ENCODE measurements around the gene TRIM47.

TRIM47 gene

GRCh38 chr17:75849279-75849646, 29.1 kb downstream of the TRIM47 start:
- no peak for FAIRE-seq
- no peak for DNase-seq (ENCODE audit: insufficient read length, low spot score)

GRCh38 chr17:75848523-75849278, 29.7 kb downstream of the TRIM47 start:
- no peak for FAIRE-seq
- no peak for DNase-seq (ENCODE audit: insufficient read length, low spot score)

DNA sequence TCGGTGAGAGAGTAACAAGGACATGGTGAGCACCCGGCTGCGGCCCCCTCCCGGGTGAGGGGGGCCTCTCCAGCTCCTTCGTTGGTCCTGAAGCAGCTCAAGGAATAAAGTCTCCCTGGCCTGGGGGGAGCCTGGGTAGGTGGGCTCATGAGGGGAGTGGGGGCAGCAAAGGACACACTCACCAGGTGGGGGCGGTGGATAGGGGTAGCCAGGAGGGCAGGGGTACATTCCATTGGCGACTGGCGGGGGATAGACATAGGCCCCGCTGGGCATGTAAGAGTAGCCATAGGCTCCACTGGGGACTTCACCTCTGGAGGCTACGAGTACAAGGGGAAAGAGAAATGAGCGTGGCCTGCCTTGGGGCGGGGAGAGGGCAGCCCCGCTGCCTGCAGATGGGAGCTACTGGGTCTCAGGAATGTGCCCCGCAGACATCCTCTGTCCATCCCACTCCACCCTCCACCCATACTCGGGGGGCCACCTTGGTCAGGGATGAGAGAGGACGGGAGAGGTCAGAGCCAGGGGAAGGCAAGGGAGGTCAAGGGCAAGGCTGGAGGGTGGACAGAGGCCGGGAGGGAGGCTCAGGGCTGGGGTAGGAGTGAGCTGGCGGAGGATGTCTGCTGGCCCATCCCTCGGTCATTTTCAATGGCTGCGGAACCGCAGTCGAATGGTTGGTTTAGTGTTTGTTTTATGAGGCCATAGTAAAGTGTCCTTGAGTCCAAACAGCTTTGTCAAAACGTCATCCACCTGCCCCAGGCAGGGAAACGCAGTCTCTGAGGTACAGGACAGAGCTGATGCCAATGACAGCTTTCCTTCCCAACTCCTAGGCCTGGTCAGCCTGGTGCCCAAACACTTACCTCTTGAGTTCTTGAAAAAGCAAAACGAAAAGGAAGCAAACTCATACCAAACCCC, 30.5 kb downstream of the TRIM47 start:
- DNase-seq (ENCODE audit: insufficient read length, low spot score) (no peak), FAIRE-seq (no peak)

- DNase-seq (ENCODE audit: insufficient read length, low spot score), result no peak
- no peak for FAIRE-seq
Observed at GRCh38 chr17:75846692-75847613, 31.4 kb downstream of the TRIM47 start.

DNA sequence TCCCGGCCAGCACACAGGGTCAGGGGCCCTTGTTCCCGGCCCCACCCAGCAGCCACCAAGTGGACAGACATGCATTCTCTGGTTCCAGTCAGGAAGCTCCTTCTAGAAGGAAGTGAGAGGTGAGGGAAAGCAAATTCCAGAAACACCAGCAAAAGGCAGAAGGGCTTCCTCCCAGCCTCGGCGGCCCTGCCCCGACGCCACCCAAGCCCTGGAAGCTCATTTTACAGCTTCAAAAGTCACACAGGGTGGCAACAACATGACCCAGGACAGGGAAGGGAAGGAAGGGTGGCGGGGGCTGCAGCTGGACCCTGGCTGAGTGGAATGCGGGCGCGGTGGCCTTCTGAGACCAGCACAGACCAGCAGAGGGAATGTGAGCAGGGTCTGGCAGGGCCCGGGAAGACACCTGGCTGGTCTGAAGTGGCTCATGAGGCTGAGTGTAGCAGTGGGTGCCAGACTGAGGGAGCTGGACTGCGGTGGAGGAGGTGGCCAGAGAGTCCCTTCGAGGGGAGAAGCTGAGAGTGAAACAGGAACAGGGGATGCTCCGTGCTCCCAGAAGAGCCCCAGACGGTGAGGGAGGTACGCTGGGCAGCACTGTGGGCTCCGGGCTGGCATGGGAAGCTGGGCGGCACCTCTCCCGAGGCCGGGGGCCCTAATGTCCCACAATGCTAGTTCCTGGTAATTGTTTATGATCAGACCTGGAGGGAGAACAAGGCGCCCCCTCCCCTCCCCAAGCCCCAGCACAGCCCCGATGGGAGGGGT, 32.3 kb downstream of the TRIM47 start:
- FAIRE-seq (no peak), DNase-seq (ENCODE audit: insufficient read length, low spot score) (no peak)

GRCh38 chr17:75845058-75845711, 33.2 kb downstream of the TRIM47 start:
- peak; percentile 90 for FAIRE-seq

GRCh38 chr17:75844530-75845057, 33.8 kb downstream of the TRIM47 start:
- FAIRE-seq (no peak), DNase-seq (ENCODE audit: insufficient read length, low spot score) (no peak)

More at GRCh38 chr17:75845058-75845711, 33.2 kb downstream of the TRIM47 start:
- DNase-seq (ENCODE audit: insufficient read length, low spot score), result peak; percentile 78

DNA sequence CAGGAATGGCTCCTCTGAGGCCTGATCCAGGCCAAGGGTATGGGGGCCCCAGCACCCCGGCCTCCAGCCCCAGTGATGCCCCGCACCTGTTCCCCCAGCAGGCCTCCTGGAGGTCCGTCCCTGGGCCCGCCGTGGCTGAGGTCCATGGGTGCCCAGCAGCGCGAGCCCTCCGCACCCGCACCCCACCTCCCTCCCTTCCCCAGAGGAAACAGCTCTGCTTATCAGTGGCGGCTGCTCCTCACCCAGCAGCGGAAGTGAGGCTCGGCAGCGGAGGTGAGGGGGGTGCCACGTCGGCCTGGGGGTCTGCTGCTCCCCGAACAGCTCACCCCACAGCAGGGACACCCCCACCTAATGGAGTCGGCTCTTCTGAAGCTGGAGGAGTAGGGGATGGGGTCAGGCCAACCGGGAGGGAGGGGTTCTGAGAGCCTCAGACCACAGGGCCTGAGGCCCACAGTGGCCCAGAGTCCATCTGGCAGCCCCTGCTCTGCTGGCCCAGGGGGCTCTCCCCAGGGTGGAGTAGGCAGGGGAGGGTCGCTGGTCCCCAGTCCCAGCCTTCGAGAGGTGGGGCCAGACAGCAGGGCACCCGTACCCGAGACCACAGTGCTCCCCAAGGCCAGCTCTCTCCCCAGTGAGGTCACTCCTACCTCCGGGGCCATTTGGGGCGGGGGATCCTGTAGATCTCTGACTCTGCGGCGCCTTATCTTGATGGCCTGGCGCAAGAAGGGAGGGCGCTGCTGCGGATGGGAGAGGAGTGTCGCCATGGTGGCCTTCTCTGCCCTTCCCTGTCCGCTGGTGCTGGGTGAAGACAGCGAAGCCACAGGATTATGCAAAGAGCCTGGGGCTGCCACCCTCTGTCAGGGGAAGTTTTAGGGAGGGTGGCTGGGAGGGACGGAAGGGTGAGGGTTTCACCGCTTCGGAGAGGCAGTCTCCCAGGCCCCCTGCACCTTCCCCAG, 34.5 kb downstream of the TRIM47 start, which contains the start of gene UNC13D:
Gene UNC13D, minus strand, starts transcription at position 828 of the 953 bp plus-strand sequence. Its CDS starts 67 bp downstream, at position 761.
- FAIRE-seq (no peak), DNase-seq (ENCODE audit: insufficient read length, low spot score) (no peak)

DNA sequence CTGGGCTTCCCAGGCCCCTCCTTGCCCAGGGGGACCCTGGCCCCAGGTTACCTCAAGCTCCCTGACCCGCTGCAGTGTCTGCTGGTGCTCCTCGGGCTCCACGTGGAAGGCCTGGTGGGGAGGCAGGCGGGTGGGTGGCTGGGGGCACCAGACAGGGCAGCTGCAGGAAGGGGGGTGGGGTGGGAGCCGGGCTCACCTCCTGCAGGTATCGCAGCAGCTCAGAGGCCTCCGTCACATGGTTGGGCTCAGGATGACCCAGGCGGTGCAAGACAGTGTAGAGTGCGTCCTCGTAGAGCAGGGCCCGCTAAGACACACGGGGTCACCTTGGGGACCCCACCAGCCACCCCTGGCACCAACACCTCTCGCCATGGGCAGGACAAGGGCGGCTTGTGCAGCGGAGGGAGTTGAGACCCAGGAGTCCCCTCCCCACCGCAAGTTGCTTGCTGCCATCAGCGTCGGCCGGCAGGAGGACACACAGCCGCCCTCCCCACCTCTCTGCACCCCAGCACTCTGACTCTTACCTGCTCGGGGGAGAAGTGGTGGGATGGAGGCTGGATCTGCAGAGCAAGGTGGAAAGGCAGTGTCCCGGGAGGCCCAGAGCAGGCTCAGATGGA, 35.3 kb downstream of the TRIM47 start:
- DNase-seq (ENCODE audit: insufficient read length, low spot score), result no peak
- FAIRE-seq, result no peak

DNA sequence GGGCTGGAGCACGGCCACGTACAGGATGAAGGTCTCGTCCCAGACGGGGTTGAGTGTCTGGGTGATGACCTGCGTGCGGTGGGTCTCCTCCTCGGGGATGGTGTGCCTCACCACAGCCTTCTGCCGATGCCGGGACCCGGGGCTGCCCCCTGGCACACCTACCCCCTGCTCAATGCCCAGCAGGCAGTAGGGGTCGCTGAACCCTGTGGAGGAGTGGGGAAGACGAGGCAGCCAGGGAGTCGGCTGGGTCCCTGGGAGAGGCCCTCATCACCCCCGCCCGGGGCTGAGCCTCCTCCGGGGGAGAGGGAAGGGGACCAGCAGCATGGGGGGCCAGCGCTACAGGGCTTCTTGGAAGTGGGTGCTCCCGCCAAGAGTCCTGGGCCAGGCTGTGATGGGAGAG, 36.0 kb downstream of the TRIM47 start:
- FAIRE-seq, result no peak

GRCh38 chr17:75840799-75841164, 37.6 kb downstream of the TRIM47 start:
- FAIRE-seq (no peak), DNase-seq (ENCODE audit: insufficient read length, low spot score) (no peak)

More for the DNA sequence above, 36.0 kb downstream of the TRIM47 start:
- DNase-seq (ENCODE audit: insufficient read length, low spot score), result no peak

DNA sequence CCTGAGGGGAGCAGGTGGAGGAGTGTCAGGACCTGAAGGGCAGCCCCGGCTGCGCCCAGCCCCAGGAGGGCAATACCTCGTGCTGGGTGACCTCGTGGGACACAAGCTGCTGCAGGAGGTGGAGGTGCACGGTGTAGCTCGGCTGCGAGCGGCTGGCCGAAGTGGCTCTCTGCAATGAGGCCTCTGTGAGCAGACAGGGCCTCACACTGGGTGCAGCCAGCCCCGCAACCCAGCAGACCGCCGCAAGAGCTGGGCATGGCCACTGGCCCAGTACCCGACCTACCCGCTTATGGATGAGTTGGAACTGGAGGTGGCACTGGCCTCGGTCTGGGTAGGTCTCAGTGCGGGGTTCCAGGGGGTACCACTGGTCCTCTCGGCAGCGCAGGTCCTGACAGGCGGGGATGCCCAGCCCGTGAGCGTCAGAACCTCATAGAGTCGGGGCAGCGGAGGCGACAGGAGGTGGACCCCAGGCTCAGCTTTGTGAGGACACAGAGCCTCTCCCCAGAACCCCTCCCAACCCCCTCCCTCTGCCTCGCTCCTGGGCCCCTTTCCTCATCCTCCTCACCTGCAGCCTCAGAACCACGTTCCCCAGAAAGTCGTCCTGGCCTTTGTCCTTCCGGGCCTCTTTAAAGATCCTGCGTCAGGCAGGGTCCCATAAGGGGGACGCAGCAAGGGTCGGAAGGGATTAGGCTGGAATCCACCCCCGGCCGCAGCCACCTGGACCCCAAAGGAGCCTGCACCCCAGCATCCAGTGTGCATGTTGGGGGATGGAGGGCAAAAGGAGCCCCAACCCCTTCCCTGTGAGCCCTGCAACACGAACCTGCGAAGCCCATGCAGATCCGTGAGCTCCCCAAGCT, 38.2 kb downstream of the TRIM47 start:
- DNase-seq (ENCODE audit: insufficient read length, low spot score) (no peak), FAIRE-seq (no peak)

DNA sequence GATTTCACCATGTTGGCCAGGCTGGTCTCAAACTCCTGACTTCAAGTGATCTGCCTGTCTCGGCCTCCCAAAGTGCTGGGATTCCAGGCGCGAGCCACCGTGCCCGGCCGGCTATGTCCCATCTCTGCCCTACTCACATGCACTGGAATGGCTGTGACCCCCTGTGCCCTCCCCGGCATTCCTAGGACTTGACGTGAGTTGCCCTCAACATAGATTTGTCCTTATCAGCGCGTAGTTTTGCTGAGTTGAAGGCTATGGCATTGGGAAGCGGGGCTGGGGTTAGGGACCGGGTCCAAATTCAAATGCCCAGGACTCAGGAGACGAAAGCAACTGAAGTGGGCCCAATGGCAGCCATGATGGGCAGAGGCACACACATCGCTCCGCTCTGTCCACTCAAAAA, 40.0 kb downstream of the TRIM47 start:
- DNase-seq (ENCODE audit: insufficient read length, low spot score) (no peak), FAIRE-seq (no peak)

GRCh38 chr17:75837899-75838298, 40.5 kb downstream of the TRIM47 start:
- FAIRE-seq, result no peak

GRCh38 chr17:75836605-75837004, 41.8 kb downstream of the TRIM47 start:
- DNase-seq (ENCODE audit: insufficient read length, low spot score) (no peak), FAIRE-seq (no peak)

More at GRCh38 chr17:75837899-75838298, 40.5 kb downstream of the TRIM47 start:
- DNase-seq (ENCODE audit: insufficient read length, low spot score), result no peak

DNA sequence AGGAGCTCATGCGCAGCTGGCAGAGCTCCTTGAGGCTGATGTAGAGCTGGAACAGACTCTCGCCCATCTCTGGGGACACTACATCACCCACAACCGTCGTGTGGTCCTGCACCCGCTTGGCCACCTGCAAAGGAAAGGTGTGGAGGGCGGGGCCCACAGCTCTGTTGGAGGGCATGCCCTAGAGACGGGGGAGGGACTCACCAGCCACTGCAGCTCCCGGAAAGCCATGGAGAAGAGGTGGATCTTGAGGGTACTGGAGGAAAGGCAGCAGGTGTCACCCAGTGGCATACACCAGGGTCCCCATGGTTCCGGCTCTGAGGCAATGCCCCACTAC, 42.8 kb downstream of the TRIM47 start:
- FAIRE-seq (no peak), DNase-seq (ENCODE audit: insufficient read length, low spot score) (no peak)

Data from HTR-8/SVneo (cell line).